Osteoblast (primary cell): ENCODE data around the gene DNAI1. TPM values are rescaled to one million over a fixed set of nuclear protein-coding genes. Genes with fewer than 3 reads are reported as not detected.

Experiments used
- DNase-seq: peaks from one replicate; pipeline ENCODE4 v3.0.0; 2011; ENCODE audit warnings: low spot score, mixed read lengths; ENCODE audit not compliant: insufficient read length; ENCODE audit errors: missing footprints
- H2AFZ ChIP-seq: 2 replicates; pipeline ENCODE4 v1.6.0; 2011; ENCODE audit warnings: mild to moderate bottlenecking, low read length
- H3K27ac ChIP-seq: 2 replicates; pipeline ENCODE4 v1.5.1; 2011; ENCODE audit warnings: mild to moderate bottlenecking, low read depth, low read length, moderate library complexity
- H3K27me3 ChIP-seq: 2 replicates; pipeline ENCODE4 v1.6.0; 2012; ENCODE audit warnings: mild to moderate bottlenecking, control low read depth, inconsistent platforms, low read length, moderate library complexity; ENCODE audit not compliant: insufficient read depth
- H3K36me3 ChIP-seq: 2 replicates; pipeline ENCODE4 v1.5.1; 2011; ENCODE audit warnings: mild to moderate bottlenecking, low read length, control low read depth, moderate library complexity; ENCODE audit not compliant: insufficient read depth
- H3K4me1 ChIP-seq: 2 replicates; pipeline ENCODE4 v1.5.1; 2011; ENCODE audit warnings: mild to moderate bottlenecking, low read length, control low read depth, moderate library complexity; ENCODE audit not compliant: insufficient read depth
- H3K4me2 ChIP-seq: 2 replicates; pipeline ENCODE4 v1.6.0; 2011; ENCODE audit warnings: mild to moderate bottlenecking, low read length; ENCODE audit not compliant: insufficient read depth
- H3K4me3 ChIP-seq: fragments of 200-600 bp; sonication (generic); 3 replicates; pipeline ENCODE4 v1.5.1; 2012; ENCODE audit warnings: mild to moderate bottlenecking, low read length, inconsistent platforms; ENCODE audit not compliant: insufficient read depth
- H3K79me2 ChIP-seq: 2 replicates; pipeline ENCODE4 v1.6.0; 2012; ENCODE audit warnings: mild to moderate bottlenecking, low read length, control low read depth, inconsistent platforms; ENCODE audit not compliant: insufficient read depth
- H3K9me3 ChIP-seq: 2 replicates; pipeline ENCODE4 v1.5.1; 2011; ENCODE audit warnings: low read depth, low read length, control low read depth
- H4K20me1 ChIP-seq: 2 replicates; pipeline ENCODE4 v1.6.0; 2012; ENCODE audit warnings: mild to moderate bottlenecking, low read length, control low read depth; ENCODE audit not compliant: insufficient read depth
- total RNA-seq: library from RNA; depleted of rRNA; stranded (reverse); fragments of >200 nt; gene quantifications from 2 replicates; pipeline ENCODE4 v1.2.3, GENCODE V29; 2012
- TF ChIP-seq, protein P1 (sequence below): IDR thresholded peaks from 2 replicates; pipeline ENCODE4 v1.5.1; 2011; ENCODE audit warnings: mild to moderate bottlenecking, low read depth, low read length, moderate library complexity; ENCODE audit errors: extremely low read depth

Gene DNAI1
- total RNA-seq, 1 donor: 47.4 TPM

DNA sequence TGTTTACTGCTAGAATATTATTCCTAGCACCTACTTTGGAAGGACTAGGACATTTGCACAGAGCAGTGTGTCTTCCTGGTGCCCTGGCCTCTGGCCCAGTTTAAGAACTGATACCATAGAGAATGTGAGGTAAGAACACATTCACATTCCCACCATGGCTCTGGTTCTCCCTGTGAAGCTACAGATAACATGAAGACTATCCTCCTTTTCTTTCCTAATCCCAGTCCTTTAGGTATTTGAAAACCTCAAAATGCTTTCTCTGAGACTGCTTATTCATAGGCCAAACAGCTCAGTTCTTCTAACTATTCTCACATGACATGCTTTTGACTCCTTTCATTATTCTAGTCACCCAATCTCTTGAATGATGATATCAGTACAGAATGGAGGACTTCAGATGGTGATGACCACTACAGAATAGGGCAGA, 12.1 kb upstream of the DNAI1 start:
- H3K27ac ChIP-seq: peak overlapping the region; percentile 63
- TF ChIP-seq, protein P1, sequence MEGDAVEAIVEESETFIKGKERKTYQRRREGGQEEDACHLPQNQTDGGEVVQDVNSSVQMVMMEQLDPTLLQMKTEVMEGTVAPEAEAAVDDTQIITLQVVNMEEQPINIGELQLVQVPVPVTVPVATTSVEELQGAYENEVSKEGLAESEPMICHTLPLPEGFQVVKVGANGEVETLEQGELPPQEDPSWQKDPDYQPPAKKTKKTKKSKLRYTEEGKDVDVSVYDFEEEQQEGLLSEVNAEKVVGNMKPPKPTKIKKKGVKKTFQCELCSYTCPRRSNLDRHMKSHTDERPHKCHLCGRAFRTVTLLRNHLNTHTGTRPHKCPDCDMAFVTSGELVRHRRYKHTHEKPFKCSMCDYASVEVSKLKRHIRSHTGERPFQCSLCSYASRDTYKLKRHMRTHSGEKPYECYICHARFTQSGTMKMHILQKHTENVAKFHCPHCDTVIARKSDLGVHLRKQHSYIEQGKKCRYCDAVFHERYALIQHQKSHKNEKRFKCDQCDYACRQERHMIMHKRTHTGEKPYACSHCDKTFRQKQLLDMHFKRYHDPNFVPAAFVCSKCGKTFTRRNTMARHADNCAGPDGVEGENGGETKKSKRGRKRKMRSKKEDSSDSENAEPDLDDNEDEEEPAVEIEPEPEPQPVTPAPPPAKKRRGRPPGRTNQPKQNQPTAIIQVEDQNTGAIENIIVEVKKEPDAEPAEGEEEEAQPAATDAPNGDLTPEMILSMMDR: no peak

DNA sequence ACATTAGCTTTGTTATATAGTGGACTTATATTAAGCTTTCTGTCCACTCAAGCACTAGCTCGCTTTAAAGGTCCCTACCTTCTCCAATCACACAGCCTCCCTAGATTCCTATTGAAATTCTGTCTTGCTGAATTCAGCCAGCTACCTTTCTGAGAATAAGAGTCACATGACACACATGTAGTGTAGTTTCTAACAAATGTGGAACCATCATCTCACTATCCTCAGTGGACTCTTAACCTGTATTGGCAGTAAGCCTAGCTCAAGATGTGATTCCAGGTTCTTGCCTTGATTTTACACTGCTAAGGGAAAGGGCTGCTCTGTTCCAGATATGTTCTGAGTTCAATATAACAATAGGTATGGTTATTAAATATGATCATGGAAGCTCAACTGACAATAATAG, 11.7 kb upstream of the DNAI1 start:
- Histone ChIP-seq H4K20me1 (peaks cover 73% of the 10 kb centered on the region), H3K4me3 (no peak overlapping the region), H3K27ac (peak overlapping the region; percentile 63), H3K4me1 (peaks cover 33% of the 10 kb centered on the region), H3K36me3 (no peaks in the 10 kb centered on the region), H3K79me2 (peaks cover 83% of the 10 kb centered on the region), H3K4me2 (no peak overlapping the region), H3K27me3 (no peaks in the 10 kb centered on the region), H3K9me3 (no peaks in the 10 kb centered on the region), H2AFZ (no peak overlapping the region)
- TF ChIP-seq, protein P1: no peak
- DNase-seq: no peak

More for the DNA sequence above, 12.1 kb upstream of the DNAI1 start:
- DNase-seq: peak; percentile 68
- no peak overlapping the region for H3K4me3 ChIP-seq
- no peaks in the 10 kb centered on the region for H3K36me3 ChIP-seq
- no peak overlapping the region for H2AFZ ChIP-seq
- no peak overlapping the region for H3K4me2 ChIP-seq
- H3K79me2 ChIP-seq: peaks cover 80% of the 10 kb centered on the region
- H3K9me3 ChIP-seq: no peaks in the 10 kb centered on the region
- H3K27me3 ChIP-seq: no peaks in the 10 kb centered on the region
- peaks cover 28% of the 10 kb centered on the region for H3K4me1 ChIP-seq
- peaks cover 73% of the 10 kb centered on the region for H4K20me1 ChIP-seq

DNA sequence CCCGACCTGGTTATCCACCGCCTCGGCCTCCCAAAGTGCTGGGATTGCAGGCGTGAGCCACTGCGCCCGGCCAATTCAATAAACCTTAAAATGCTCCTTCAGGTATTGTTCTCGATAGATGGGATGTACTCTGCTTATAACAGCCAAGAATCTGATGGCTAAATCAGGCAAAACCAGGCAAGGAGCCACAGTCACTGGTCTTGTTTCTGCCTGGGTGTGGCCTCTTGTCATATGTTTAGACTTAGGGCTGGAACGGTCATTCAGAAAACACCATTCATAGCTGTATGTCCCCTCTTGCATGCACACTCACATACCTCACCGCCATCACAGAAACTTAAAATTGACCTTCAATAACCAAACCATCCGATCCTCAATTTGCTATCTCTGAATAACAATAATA, 8.0 kb upstream of the DNAI1 start:
- no peak overlapping the region for H3K27ac ChIP-seq
- H3K4me1 ChIP-seq: peaks cover 33% of the 10 kb centered on the region
- no peaks in the 10 kb centered on the region for H3K27me3 ChIP-seq
- H4K20me1 ChIP-seq: peaks cover 76% of the 10 kb centered on the region
- no peaks in the 10 kb centered on the region for H3K9me3 ChIP-seq
- H3K4me2 ChIP-seq: no peak overlapping the region
- H2AFZ ChIP-seq: no peak overlapping the region
- no peak for DNase-seq
- H3K4me3 ChIP-seq: no peak overlapping the region
- TF ChIP-seq, protein P1: no peak
- no peaks in the 10 kb centered on the region for H3K36me3 ChIP-seq
- peaks cover 80% of the 10 kb centered on the region for H3K79me2 ChIP-seq

DNA sequence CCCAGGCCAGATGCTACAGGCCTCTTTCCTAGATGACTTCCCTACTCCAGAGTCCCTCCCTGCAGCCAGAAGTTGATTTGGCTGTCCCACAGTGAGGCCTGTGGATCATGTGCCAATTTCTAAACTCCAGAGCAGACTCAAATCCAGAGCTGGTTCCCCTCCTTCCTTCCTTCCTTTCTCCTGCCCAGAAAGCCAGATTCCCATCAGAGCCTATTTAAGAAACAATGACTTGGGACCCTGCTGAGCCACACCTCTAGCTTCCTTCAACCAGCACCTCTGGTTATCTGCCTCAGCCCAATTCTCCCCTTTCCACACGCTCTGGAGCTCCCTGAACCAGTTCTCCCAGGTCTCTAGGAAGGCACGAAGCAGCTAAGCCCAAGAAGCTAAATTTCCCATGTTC, 7.5 kb upstream of the DNAI1 start:
- Histone ChIP-seq H3K4me1 (peaks cover 32% of the 10 kb centered on the region), H3K27ac (no peak overlapping the region), H3K36me3 (no peaks in the 10 kb centered on the region), H3K79me2 (peaks cover 83% of the 10 kb centered on the region), H3K27me3 (no peaks in the 10 kb centered on the region), H4K20me1 (peaks cover 75% of the 10 kb centered on the region), H3K4me3 (no peak overlapping the region), H3K9me3 (no peaks in the 10 kb centered on the region), H2AFZ (no peak overlapping the region), H3K4me2 (no peak overlapping the region)
- no peak for DNase-seq
- TF ChIP-seq, protein P1: no peak
